K562 (cell line): ENCODE data around the gene FUCA1.
"Not testable (repeated sequence)": the region's sequence is repeated elsewhere in the genome, so short reads cannot be mapped to it uniquely, and the experiment has no call there.

ENCODE experiments used
- DACH1 ChIP-seq: fragments of 450-650 bp; IDR thresholded peaks from 2 replicates; pipeline ENCODE4 v1.6.1; 2018; ENCODE audit not compliant: partially characterized antibody
- ELF4 ChIP-seq: fragments of 450-650 bp; formaldehyde crosslinking; IDR thresholded peaks from 2 replicates; pipeline ENCODE4 v1.4.0; 2022; ENCODE audit warnings: missing genetic modification characterization
- GABPA ChIP-seq: fragments of 200-800 bp; sonication (Bioruptor generic); conservative IDR thresholded peaks from 2 replicates; pipeline ENCODE4 v1.6.1; 2016; ENCODE audit warnings: low read depth, missing genetic modification characterization, missing compliant biosample characterization
- GABPB1 ChIP-seq: sonication (generic); formaldehyde crosslinking; IDR thresholded peaks from 2 replicates; pipeline ENCODE4 v1.8.0; 2022; ENCODE audit warnings: mild to moderate bottlenecking, missing genetic modification reagents
- SMAD1 ChIP-seq: fragments of 150-350 bp; IDR thresholded peaks from 2 replicates; pipeline ENCODE4 v1.6.1; 2014; ENCODE audit warnings: low read length, low read depth; ENCODE audit not compliant: partially characterized antibody
- ZNF134 ChIP-seq: fragments of 250-450 bp; sonication (Bioruptor Pico); conservative IDR thresholded peaks from 2 replicates; pipeline ENCODE4 v1.4.0; 2020
- TF ChIP-seq, protein P1 (sequence below): fragments of 250-450 bp; sonication (Bioruptor Pico); IDR thresholded peaks from 2 replicates; pipeline ENCODE4 v1.5.0; 2021; ENCODE audit warnings: mild to moderate bottlenecking, moderate library complexity
- TF ChIP-seq, protein P2 (sequence below), 3 experiments: IDR thresholded peaks in 2 of 3; conservative IDR thresholded peaks in 1 of 3; 2 replicates each; pipeline ENCODE4 v1.5.1; 2011 to 2012; ENCODE audit warnings: low read length in 3 of 3, mild to moderate bottlenecking in 3 of 3, control low read depth in 2 of 3, improper control_type of control experiment in 1 of 3, inconsistent platforms in 1 of 3, low read depth in 1 of 3, mixed read lengths in 1 of 3, moderate library complexity in 1 of 3; ENCODE audit not compliant: insufficient read depth in 2 of 3

DNA sequence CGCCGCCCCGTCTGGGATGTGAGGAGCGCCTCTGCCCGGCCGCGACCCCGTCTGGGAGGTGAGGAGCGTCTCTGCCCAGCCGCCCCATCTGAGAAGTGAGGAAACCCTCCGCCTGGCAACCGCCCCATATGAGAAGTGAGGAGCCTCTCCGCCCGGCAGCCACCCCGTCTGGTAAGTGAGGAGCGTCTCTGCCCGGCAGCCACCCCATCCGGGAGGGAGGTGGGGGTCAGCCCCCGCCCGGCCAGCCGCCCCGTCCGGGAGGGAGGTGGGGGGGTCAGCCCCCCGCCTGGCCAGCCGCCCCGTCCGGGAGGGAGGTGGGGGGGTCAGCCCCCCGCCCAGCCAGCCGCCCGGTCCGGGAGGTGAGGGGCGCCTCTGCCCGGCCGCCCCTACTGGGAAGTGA, 15.0 kb downstream of the FUCA1 start:
- TF ChIP-seq ELF4 (CRISPR knock-in tag); GABPB1 (CRISPR knock-in tag); SMAD1; ZNF134 (CRISPR knock-in tag); DACH1; GABPA (tag): not testable (repeated sequence)
- TF ChIP-seq, protein P1, sequence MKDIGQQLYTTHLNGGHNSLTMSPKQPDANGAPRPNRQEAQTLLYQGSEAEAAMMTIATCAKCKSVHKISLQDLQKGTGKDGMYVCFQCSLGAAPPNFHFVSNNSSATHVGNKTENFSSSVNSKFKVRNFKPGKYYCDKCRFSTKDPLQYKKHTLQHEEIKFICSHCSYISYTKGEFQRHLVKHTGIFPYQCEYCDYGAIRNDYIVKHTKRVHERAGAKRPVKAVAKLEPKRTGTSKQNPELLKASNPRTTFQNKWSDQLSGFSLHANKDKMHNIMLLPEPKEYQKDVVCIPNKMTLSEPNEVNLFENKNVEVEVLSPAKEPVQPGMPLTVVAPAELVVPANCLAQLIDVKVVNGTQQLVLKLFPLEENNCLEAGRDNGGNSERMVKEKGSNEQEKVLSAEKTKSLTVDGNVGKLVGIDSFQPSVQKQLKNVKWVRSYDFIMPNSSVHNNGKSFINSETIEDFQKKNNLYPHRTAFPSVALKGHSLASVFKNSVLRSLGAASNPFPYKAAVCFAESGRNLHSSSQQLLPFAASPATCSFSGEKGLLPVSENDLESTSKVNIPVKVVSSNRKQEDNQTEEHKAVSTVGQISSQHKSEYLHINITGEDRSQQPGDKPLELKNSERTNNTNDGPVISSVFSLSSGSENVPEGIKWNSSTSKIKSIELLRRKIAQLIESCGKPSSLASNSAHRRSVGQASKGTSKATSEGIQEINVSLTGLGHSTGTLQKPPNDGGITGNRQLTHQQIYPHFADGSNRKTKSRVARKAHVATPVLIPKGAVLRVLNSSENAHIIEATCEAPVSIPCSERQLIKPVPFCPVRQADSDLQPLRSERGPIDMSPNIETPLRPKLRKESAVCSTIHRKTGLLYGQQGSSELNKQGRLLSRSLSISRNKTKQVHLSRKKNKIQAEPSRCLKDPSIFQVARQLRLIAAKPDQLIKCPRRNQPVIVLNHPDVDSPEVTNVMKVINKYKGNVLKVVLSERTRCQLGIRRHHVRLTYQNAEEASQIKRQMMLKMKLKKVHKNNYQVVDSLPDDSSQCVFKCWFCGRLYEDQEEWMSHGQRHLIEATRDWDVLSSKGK (CRISPR knock-in tag) = not testable (repeated sequence)
- TF ChIP-seq, protein P2, sequence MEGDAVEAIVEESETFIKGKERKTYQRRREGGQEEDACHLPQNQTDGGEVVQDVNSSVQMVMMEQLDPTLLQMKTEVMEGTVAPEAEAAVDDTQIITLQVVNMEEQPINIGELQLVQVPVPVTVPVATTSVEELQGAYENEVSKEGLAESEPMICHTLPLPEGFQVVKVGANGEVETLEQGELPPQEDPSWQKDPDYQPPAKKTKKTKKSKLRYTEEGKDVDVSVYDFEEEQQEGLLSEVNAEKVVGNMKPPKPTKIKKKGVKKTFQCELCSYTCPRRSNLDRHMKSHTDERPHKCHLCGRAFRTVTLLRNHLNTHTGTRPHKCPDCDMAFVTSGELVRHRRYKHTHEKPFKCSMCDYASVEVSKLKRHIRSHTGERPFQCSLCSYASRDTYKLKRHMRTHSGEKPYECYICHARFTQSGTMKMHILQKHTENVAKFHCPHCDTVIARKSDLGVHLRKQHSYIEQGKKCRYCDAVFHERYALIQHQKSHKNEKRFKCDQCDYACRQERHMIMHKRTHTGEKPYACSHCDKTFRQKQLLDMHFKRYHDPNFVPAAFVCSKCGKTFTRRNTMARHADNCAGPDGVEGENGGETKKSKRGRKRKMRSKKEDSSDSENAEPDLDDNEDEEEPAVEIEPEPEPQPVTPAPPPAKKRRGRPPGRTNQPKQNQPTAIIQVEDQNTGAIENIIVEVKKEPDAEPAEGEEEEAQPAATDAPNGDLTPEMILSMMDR (IDR thresholded peaks at IDR 0.05 in 2 of 3, conservative IDR thresholded peaks at IDR 0.05 in 1 of 3; ENCODE audit: insufficient read depth in 2 of 3, low read depth in 1 of 3, low read length in 3 of 3) = not testable (repeated sequence)
